ENCODE measurements around the gene ARHGAP22.

ARHGAP22 gene

DNA sequence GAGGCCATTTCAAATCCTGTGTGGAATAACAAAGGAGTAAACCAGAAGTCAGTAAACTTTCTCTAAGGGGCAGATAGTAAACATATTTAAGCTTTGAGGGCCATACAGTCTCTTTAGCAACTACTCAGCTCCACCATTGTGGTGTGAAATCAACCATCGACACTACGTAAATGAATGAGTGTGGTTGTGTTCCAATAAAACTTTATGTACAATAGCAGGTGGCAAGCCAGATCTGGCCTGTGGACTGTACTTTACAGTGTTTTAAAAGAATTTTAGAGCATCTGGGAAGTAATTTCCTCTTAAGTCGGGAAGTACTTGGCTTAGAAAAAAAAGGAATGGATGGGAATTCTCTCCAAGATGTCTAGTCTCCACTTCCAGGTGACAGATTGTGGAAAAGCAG is 71.3 kb downstream of the ARHGAP22 start:
- DNase-seq (ENCODE audit: low spot score), result no peak

DNA sequence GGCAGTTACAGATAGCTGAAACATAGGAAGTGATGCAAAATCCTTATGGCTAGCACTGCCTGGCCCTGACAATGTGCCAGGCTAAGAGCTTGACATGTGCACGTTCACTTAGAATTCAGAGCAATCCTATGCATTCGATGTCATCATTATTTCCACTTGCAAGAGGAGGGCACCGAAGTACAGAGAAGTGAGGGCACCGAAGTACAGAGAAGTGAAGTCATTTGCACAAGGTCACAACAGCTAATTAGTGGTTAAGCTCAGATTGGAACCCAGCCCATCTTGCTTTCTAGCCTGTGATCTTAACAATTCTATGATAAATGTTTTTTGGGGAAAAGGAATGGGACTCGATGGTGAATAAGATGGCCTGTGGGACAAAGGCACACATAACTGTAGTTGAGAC is 73.4 kb downstream of the ARHGAP22 start:
- no peak for DNase-seq (ENCODE audit: low spot score)

DNA sequence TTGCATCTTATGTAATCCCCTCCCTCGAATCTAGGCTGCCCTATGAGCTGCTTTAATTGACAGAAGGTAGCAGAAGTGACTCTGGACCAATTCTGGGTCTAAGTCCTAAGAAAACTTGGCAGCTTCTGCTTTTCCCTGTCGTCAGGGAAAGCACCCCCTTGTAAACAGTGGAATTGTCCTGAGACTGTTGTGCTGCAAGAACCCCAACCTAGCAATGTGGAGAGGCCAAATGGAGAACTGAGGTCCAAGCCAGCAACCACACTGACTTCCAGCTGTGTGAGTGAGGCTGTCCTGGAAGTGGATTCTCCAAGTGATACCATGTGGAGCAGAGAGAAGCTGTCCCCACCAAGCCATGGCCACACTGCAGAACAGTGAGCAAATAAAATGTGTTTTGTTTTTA is 75.5 kb downstream of the ARHGAP22 start:
- DNase-seq (ENCODE audit: low spot score), result no peak

DNA sequence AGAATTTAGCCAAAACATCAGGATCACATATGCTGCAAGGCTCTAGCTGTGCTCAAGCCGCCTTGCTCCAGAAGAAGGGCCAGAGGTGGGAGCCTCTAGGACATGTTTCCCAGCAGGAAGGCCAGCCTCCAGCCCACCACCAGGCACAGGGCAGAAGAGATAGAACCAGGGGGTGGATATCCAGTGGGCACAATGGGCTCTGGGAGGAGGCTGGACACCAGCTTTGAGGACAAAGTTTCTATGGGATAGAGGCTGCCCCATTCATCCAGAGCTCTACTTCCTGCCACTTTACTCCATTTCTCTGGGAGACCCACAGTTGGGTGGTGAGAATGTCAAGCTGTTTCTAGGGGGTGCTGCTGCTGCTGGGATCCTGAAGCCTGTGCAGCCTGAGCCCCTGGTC is 77.1 kb downstream of the ARHGAP22 start:
- no peak for DNase-seq (ENCODE audit: low spot score)

DNA sequence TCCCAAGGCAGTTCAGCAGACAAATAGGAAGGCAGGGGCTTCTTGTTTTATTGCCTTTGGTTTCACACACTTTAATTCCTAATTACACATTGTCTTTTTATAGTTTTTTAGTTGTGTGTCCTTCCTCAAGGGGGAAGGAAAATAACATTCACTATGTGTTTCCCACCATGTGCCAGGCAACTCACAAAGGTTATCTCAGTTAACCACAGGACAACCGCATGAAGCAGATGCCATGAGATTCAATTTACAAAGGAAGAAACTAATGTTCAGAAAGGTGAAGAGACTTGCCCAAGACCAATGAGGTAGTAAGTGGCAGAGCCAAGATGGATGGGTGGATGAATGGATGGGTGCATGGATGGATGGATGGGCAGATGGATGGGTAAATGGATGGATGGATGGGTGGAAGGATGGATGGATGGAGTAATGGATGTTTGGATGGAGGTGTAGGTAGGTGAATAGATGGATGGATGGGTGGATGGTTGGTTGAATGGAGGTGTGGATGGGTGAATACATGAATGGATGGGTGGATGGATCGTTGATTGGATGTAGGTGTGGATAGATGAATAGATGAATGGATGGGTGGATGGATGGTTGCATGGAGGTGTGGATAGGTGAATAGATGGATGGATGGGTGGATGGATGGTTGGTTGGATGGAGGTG is 77.9 kb downstream of the ARHGAP22 start:
- DNase-seq (ENCODE audit: low spot score), result no peak

DNA sequence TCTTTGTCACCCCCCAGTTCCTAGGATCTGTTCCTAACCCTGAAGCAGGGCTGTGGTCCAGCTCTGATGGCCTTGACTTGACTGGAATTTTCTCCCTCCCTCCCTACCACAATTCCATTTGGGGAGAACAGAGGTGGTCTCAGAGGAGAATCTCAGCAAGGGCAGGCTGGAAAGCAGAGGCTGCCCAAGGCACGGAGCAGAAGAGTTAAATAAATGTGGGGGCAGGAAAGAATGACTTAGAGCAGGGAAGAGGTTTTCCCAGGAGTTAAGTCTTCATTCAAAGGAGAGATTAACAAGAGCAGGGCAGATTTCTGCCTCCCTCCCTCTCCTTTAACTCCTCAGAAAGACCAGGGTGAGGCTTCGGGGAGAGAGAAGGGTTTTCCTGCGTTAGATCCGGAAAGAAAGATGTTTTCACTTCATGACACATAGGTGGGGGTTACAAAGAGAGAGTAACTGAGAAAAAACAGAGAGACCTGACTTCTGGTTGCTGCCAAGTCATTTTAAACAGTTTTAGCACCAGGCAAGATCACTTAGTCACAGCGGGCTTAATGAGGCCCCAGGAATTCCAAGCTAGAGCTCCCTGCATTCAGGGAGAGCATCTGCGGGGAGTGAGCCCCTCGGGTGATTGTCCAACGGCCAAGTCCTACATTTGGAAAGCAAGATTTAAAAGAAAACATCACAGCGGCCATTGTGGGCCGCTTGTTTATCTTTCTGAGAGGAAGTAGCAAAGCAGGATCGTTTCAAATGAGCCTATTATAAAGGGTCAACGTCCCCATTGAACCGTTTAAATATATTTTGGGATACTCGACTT is 78.7 kb downstream of the ARHGAP22 start:
- DNase-seq (ENCODE audit: low spot score), result no peak

DNA sequence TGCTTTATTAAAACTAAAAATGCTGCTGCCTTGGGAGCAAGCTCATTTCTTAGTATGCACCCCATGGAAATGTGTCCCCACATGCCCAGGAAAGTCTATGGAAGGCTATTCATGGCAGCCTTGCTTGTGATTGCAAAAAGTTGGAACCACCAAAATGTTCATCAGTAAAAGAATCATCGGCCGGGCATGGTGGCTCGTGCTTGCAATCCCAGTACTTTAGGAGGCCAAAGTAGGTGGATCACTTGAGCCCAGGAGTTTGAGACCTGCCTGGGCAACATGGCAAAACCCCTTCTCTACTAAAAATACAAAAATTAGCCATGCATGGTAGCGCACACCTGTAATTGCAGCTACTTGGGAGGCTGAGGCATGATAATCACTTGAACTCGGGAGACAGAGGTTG is 79.8 kb downstream of the ARHGAP22 start:
- DNase-seq (ENCODE audit: low spot score), result no peak

DNA sequence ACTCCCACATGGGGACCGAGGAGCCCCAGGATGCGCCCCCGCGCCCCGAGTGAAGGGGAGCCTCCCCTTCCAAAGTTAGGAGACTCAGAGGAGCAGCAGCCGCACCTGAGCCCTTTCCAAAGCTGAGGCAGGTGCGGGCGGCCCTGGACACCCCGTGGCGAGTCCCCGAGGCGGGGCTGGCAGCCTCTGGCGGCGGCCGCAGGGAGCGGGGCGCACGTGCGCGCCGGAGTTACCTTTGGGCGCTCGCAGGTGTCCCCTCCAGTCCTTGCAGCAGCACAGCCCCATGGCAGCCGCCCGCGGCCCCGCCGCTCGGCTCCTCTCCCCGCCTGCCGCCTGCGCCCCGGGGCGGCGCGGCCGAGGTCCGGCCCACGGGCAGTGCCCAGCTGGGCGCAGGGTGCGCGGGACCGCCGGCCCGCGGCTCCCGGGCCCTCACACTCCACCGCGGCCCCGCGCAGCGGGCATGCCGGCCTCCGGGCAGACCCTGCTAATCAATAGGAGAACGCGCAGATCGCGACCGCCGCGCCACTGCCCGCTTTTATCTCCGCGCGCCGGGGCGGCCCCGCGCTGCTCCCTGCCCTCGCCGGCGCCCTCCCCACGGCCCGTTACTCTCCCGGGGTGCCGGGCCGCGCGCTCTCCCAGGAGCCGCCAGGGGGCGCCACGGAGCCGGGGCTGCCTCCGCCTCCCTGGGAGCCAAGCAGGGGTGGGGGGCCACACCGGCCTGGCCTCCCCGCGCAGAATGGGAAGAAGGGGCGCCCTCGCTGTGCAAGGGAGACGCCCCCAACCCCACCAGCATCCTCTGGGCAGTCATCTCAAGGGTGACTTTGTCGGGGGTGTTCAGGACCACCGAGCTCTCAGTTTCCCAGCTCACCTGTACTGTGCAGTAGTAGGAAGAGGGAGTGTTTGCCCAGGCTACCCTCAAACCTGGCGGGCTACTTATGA is 80.8 kb downstream of the ARHGAP22 start:
- no peak for DNase-seq (ENCODE audit: low spot score)

DNA sequence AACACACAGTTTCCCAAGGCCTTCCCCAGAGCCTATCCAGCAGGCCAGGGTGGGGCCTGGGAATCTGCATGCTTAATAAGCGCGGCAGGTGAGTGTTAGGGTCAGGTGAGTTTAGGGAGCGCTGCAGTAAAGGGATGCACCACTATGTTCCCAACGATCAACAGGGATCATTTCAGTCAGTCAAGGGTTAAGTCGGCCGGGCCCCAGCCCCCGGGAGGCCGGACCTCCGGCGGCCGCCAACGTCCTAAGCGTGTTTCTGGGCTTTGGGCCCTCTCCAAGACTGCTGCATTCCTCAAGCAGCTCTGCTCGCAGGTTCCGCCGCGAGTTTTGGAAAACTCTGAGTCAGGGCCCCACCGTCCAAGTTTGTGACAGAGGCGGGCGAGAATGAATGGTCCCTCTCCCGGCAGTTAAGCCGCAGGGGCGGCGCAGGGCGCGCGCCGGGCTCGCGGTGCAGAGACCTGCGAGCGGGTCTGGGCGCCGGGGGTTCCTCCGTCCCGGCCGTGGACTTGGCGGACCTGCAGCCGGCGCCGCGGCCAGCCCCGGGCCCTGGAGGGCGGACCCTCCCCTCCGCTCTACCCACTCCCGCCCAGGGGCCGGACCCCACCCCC is 81.6 kb downstream of the ARHGAP22 start:
- no peak for DNase-seq (ENCODE audit: low spot score)

DNA sequence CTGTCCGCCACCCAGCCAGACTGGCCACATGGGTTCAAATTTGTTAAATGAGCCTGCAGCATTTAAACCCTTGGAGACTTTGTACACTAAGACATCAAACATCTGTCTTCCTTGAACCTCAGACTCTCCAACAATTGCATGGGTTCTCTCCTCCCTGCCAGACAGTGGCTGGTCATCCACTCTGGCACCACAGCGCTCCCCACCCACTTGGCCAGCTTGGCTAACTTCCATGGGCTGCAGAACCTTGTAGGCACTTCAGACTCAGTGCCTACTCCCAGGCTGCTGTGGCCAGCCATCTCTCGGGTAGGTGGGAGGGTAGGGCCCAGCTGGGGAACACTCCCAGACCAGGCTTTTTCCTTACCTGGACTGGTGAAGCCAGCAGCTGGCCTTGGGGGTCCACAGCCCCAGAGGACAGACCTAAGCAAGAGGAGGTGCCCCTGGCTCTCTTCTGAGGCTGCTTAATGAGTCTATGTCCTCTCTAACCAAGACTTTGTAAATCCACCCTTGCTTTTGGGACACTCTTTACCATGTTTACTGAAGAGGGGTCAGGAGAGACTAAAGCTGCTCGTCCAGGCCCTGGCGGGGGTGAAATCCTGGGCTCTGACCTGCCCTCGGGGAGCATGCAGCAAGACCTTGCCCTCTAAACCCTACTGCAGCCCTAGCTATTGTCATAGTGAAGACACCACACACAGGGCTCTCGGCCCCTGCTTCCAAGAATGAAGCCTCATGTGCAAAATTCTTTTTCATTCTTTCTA is 82.7 kb downstream of the ARHGAP22 start:
- DNase-seq (ENCODE audit: low spot score), result no peak

DNA sequence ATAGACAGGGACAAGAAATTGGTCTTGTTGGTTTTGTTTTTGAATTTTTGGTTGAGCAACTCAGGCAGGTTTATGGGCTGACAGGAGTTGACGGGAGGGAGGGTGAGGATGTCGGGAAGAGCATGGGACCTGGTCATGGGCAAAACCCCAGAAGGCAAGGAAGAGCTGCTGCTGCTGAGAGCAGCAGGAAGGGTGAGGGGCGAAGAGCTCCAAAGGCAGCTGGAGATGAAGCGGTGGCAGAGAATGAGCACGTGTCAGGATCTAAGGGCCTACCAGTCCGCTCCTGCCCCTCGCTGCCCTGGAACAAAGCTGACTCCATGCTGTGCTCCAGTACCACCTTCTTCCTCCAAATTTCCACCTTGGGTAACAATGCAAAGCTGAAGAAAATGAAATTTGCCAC is 84.3 kb downstream of the ARHGAP22 start:
- no peak for DNase-seq (ENCODE audit: low spot score)

DNA sequence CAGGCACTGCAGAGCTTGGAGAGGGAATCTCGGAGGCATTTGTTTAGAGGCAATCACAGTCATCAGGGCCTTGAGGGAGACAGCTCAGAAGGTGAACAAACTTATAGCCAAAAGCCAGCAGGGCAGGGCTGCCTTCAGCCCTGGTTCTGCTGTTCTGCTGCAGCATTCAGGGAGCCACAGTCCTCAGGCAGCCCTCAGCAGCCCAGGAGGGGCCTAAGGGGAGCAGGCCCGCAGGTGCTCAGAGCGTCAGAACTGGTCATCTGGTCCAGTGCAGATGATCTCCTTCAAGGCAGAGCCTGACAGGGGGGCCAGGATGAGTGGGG is 84.7 kb downstream of the ARHGAP22 start:
- DNase-seq (ENCODE audit: low spot score), result no peak

DNA sequence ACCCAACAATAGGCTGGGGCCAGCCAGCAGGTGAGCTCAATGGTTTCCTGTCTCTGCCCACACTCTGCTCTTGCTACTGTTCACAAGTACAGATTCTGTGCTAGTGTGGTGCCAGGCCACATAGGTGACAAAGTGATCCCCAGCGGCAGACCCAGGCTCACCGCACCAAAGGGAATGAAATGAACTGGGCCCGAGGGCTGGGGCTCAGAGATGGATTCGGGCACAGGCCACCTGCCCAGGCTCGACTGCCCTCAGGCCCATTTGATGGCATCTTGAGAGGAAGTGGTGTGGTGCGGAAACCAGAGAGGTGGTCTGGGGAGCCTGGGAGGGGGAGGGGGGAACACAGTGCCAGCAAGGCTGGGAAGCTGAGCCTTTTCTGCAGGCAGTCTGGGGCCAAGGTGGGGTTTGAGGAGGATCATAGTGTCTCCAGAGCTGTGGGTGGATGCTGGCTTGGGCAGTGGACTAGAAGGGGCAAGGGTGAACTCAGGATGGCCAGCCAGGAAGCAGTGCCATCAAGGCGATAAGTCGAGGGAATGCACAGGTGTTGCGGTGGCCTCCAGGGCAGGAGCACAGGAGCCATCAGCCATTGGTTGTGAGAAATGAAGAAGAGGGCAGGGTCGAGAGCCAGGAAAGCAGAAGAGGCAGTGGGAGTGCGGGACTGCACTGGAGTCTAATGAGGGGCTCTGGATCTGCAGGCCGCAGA is 85.2 kb downstream of the ARHGAP22 start:
- no peak for DNase-seq (ENCODE audit: low spot score)

DNA sequence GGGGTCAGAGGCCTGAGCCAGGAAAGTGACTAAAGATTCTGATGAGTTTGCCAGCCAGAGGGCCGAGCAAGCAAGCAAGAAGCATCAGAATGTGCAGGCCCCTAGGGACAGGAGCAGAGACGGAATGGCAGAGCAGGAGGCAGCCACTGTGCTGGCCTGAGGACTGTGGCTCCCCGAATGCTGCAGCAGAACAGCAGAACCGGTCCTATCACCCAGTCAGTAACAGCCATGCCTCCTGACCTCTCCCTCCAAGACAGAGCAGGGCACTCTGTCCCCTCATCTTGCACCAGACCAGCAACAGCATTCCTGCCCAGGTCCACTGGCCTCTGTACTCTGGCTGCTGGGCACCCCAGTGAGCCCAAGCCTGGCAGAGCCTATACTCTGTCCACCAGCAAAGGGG is 85.9 kb downstream of the ARHGAP22 start:
- no peak for DNase-seq (ENCODE audit: low spot score)

DNA sequence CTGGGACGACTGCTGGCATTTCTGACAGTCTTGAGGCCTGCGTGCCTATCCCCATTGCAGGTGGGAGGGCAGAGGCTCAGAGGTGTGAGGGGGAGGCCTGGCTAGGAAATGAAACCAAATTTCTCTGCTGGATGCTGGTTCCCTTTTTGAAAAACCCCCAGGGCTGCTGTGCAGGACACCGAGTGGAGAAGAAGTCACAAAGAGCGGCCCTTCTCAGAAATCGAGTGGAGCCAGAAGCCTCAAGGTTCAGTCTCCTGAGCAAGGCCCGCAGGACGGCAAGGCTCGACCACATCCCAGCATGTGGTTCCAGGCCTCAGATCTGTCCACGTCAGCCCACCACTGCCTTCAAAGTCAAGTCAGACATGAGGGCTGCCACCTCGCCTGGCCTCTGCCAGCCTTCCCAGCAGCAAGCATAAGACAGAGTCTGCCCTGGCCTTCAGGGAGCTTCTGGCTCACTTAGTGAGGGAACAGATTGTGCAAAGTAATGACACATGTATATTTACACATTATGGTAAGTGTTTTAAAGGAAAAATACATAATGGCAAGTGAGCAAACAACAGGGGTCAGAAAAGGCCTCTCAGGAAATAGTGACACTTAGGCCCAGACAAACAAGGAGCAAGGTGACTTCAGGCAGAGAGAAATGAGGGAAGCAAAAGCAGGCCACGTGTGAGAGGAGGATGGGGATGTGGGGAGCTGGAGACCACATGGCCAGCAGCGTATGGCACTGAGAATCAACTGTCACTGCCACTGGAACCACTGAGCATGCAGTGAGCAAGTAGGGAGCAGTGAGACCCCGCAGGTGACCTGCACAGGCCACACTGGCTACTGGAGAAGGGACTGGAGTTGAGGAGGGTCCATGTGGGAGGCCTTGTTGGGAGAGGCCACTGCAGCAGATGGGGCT is 86.7 kb downstream of the ARHGAP22 start:
- DNase-seq (ENCODE audit: low spot score), result no peak

DNA sequence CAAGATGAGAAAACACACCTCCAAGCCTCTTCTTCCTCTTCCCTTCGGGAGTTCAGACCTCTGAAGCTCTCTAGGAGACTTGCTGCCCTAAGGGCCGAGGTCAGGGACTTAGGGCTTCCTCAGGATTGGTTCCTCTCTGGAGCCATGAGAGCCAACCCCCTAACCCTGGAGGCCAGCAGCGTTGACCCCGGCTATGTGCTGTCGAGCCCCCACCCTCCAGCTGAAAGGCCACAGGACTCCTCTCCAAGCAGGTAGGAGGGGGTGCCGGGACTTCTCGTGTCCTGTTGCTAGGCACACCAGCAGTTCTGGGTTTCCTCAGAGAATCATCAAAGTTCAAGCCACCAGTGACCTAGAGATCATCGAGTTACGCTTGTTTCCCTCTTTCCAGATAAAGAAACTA is 87.4 kb downstream of the ARHGAP22 start:
- DNase-seq (ENCODE audit: low spot score), result no peak

DNA sequence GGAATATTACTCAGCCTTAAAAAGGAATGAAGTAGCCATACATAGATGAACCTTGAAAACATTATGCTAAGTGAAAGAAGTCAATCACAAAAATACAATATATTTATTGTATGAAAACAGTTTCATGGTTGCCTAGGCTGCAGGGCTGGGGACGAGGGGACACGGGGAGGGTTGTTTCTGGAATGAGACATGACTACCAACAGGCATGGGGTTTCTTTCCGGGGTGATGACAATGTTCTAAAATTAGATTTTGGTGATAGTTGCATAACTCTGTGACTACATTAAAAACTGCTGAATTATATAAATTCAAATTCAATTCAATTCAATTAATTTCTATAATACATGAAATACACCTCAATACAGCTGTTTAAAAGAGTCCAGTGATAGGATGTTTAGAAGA is 88.0 kb downstream of the ARHGAP22 start:
- no peak for DNase-seq (ENCODE audit: low spot score)

DNA sequence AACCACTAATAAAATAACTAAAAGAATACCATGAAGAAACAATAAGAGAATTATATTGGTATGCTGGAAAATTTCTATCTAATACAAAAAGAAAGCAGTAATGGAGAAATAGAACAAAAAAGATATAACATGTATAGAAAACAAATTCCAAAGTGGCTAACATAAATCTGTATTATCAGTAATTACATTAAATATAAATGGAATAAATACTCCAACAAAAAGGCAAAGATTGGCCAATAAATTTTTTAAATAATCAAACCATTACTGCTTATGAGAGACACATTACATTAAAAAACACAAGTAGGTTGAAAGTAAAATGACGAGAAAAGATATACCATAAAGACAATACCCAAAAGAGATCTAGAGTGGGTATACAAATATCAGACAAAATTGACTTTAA is 90.0 kb downstream of the ARHGAP22 start:
- DNase-seq (ENCODE audit: low spot score), result no peak

DNA sequence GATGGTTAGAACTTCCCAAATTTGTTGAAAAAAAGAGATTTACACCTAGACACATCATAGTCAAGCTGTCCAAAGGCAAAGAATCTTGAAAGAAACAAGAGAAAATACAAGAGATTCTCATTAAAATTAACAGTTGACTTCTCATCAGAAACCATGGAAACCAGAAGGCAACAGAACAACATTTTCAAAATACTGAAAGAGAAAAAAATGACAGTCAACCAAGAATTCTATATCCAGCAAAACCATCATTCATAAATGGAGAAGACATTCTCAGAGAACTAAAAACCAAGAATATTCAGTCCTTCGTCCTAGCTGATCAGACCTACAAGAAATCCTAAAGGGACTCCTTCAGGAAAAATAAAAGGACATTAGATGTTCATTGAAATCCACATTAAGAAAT is 90.6 kb downstream of the ARHGAP22 start:
- no peak for DNase-seq (ENCODE audit: low spot score)

DNA sequence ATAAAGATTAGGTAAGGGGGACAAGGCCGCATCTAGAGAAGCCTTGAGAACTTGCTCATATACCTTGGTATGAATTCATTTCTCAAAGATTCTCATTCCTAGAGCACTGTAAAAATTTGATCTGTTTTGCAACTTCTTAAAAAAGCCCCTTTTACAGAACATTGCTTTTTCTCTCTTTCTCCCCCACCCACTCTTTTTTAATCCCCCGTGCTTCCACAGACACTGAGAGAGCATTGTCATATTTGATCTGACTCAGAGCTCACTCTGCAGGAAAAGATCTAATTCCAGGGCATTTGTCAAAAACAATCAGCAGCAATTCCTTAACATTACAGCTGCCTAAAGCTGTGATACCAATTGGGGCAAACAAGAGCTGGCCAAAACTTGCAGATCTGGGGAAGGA is 92.0 kb downstream of the ARHGAP22 start:
- no peak for DNase-seq (ENCODE audit: low spot score)

All from CD4-positive, alpha-beta T cell treated with Interleukin-15 for 4 hours (primary cell).